ENCODE measurements around the gene VASN.

DNA sequence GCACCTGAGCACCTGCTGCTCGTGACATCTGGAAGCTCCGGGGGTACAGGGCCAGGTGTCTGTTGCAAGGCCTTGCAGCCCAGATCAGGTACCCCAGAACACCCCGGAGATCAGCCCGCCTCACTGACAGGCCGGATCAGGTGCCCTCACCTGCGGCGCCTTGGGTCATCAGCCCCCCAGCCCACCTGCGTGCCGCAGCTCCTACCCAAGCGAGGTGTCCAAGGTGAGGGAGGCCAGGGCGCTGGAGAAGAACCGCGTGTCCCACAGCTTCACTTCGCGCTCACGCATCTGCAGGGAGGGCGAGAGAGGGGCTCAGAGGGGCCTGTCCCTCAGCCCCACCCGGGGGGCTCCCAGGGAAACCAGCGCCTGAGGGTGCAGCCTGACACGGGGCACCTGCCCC, 16.1 kb downstream of the VASN start:
- TF ChIP-seq YY1 (IDR thresholded peaks at IDR 0.05; ENCODE audit: insufficient read depth, insufficient read length) (no peak), ZNF274 (IDR thresholded peaks at IDR 0.05; ENCODE audit: low read depth, low read length) (no peak)
